ENCODE measurements around the gene PLEKHG7.

- TF ChIP-seq, protein P1, sequence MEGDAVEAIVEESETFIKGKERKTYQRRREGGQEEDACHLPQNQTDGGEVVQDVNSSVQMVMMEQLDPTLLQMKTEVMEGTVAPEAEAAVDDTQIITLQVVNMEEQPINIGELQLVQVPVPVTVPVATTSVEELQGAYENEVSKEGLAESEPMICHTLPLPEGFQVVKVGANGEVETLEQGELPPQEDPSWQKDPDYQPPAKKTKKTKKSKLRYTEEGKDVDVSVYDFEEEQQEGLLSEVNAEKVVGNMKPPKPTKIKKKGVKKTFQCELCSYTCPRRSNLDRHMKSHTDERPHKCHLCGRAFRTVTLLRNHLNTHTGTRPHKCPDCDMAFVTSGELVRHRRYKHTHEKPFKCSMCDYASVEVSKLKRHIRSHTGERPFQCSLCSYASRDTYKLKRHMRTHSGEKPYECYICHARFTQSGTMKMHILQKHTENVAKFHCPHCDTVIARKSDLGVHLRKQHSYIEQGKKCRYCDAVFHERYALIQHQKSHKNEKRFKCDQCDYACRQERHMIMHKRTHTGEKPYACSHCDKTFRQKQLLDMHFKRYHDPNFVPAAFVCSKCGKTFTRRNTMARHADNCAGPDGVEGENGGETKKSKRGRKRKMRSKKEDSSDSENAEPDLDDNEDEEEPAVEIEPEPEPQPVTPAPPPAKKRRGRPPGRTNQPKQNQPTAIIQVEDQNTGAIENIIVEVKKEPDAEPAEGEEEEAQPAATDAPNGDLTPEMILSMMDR (conservative IDR thresholded peaks at IDR 0.05): no peak
- TF ChIP-seq ZFX (IDR thresholded peaks at IDR 0.05): no peak
These were observed 35.4 kb downstream of the PLEKHG7 start for GRCh38 chr12:92737855-92738850.
